ENCODE results near the gene ERV3-1. TPM values are rescaled to one million over a fixed set of nuclear protein-coding genes. Genes with fewer than 3 reads are reported as not detected.

The ERV3-1 gene
- total RNA-seq, 1 experiment from 2014 or later: 10.2 TPM

Other genes with a start within 250 kb of the ERV3-1 start
- gene ZNF138, start 212.3 kb downstream of the ERV3-1 start, total RNA-seq (2021): 15.4 to 21.4 TPM (median 16.0 TPM) in 3 replicates
- gene ZNF273, start 103.4 kb downstream of the ERV3-1 start, total RNA-seq (2021): 11.3 to 12.8 TPM (median 12.1 TPM) in 3 replicates
- gene ZNF117, start 15.7 kb downstream of the ERV3-1 start, total RNA-seq (2021): 7.0 to 9.2 TPM (median 8.6 TPM) in 3 replicates